ENCODE results near the gene PLN. TPM values are rescaled to one million over a fixed set of nuclear protein-coding genes. Genes with fewer than 3 reads are reported as not detected.

Gene PLN
- total RNA-seq, 2 donors from 2014 or later: 13.3 to 23.5 TPM

DNA sequence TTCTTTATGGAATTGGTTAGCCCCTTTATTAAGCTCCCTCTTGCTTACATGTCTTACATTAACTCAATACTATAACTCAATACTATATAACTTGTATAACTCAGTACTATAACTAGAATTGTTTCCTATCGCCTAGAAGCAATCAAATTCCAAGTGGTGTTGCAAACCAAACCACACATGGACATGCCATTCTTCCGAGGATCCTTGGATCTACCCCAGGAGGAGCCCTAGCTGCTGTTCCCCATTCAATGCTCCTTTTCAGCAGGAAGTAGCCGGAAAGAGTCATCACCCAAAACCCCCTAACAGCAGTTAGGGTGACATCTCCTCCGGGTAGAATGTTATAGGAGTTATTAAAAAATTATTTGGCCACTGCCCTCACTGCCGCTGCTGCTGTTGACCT lies 40.5 kb downstream of the PLN start:
- no peak overlapping the region for H3K4me3 ChIP-seq
- H3K27me3 ChIP-seq (replicated peaks; ENCODE audit: insufficient read depth): no peaks in the 10 kb centered on the region
- TF ChIP-seq POLR2AphosphoS5 (IDR thresholded peaks at IDR 0.05) (no peak), CTCF (IDR thresholded peaks at IDR 0.05) (no peak), POLR2A (IDR thresholded peaks at IDR 0.05) (no peak)
- intact Hi-C loops (cut with DNase I): no loop called here
- 93% methylated on average over 5 of the region's 5 CpGs for WGBS
- no peaks in the 10 kb centered on the region for H3K4me1 ChIP-seq (replicated peaks)
- no peak for DNase-seq (ENCODE audit: low spot score)
- no peaks in the 10 kb centered on the region for H3K9me3 ChIP-seq
- H3K27ac ChIP-seq: no peak overlapping the region
- no peaks in the 10 kb centered on the region for H3K36me3 ChIP-seq

DNA sequence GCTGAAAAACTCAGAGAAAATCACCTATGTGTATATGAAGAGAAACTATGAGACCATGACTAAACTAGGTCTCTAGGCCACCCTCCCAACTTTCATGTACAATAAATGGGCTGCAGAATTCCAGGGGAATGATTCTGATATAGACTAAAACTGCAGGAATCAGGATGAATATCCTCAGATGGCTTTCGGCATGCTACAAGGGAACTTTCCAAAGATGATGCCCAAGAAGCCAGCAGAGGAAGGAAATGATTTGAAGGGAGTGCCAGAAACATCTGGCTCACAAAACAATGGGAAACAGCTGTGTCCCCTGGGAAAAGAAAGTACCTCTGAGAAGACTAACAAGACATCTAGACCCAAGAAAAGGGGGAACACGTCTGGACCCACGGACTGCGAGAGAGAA lies 41.1 kb downstream of the PLN start:
- no peaks in the 10 kb centered on the region for H3K27me3 ChIP-seq (replicated peaks; ENCODE audit: insufficient read depth)
- intact Hi-C loops (cut with DNase I): no loop called here
- DNase-seq (ENCODE audit: low spot score): no peak
- H3K36me3 ChIP-seq: no peaks in the 10 kb centered on the region
- H3K27ac ChIP-seq: no peak overlapping the region
- WGBS: 66% methylated on average over 4 of the region's 4 CpGs
- no peaks in the 10 kb centered on the region for H3K9me3 ChIP-seq
- no peaks in the 10 kb centered on the region for H3K4me1 ChIP-seq (replicated peaks)
- H3K4me3 ChIP-seq: no peak overlapping the region
- TF ChIP-seq POLR2A (IDR thresholded peaks at IDR 0.05) (no peak), CTCF (IDR thresholded peaks at IDR 0.05) (no peak), POLR2AphosphoS5 (IDR thresholded peaks at IDR 0.05) (no peak)

GRCh38 chr6:118589649-118590365 lies 41.7 kb downstream of the PLN start:
- DNase-seq (ENCODE audit: low spot score): no peak
- Histone ChIP-seq H3K27ac (no peak overlapping the region), H3K9me3 (no peaks in the 10 kb centered on the region), H3K4me3 (no peak overlapping the region), H3K4me1 (replicated peaks) (no peaks in the 10 kb centered on the region), H3K36me3 (no peaks in the 10 kb centered on the region), H3K27me3 (replicated peaks; ENCODE audit: insufficient read depth) (no peaks in the 10 kb centered on the region)
- intact Hi-C loops (cut with DNase I): no loop called here
- 47% methylated on average over 6 of the region's 6 CpGs for WGBS
- no peak for TF ChIP-seq POLR2AphosphoS5 (IDR thresholded peaks at IDR 0.05)
- no peak for TF ChIP-seq POLR2A (IDR thresholded peaks at IDR 0.05)
- no peak for TF ChIP-seq CTCF (IDR thresholded peaks at IDR 0.05)

GRCh38 chr6:118591897-118592296 lies 43.8 kb downstream of the PLN start:
- intact Hi-C loops (cut with DNase I): no loop called here
- TF ChIP-seq CTCF (IDR thresholded peaks at IDR 0.05): no peak
- TF ChIP-seq POLR2AphosphoS5 (IDR thresholded peaks at IDR 0.05): no peak
- TF ChIP-seq POLR2A (IDR thresholded peaks at IDR 0.05): no peak
- DNase-seq (ENCODE audit: low spot score): no peak
- Histone ChIP-seq H3K36me3 (no peaks in the 10 kb centered on the region), H3K4me1 (replicated peaks) (no peaks in the 10 kb centered on the region), H3K4me3 (no peak overlapping the region), H3K27ac (no peak overlapping the region), H3K9me3 (no peaks in the 10 kb centered on the region), H3K27me3 (replicated peaks; ENCODE audit: insufficient read depth) (no peaks in the 10 kb centered on the region)
- WGBS: 47% methylated on average over 3 of the region's 3 CpGs

- DNase-seq (ENCODE audit: low spot score): no peak
- no peaks in the 10 kb centered on the region for H3K36me3 ChIP-seq
- 84% methylated on average over 1 of the region's 1 CpG for WGBS
- no peak overlapping the region for H3K4me3 ChIP-seq
- no peaks in the 10 kb centered on the region for H3K4me1 ChIP-seq (replicated peaks)
- no peaks in the 10 kb centered on the region for H3K27me3 ChIP-seq (replicated peaks; ENCODE audit: insufficient read depth)
- TF ChIP-seq CTCF (IDR thresholded peaks at IDR 0.05): no peak
- no peak for TF ChIP-seq POLR2AphosphoS5 (IDR thresholded peaks at IDR 0.05)
- no peak for TF ChIP-seq POLR2A (IDR thresholded peaks at IDR 0.05)
- intact Hi-C loops (cut with DNase I): no loop called here
- no peak overlapping the region for H3K27ac ChIP-seq
- H3K9me3 ChIP-seq: no peaks in the 10 kb centered on the region
Observed at GRCh38 chr6:118594877-118595276, 46.8 kb downstream of the PLN start.

All from prostate gland (tissue), 2 donors.